Measurements from ENCODE around the gene TMEM196. TPM values are rescaled to one million over a fixed set of nuclear protein-coding genes. Genes with fewer than 3 reads are reported as not detected.

Gene TMEM196
- total and polyA plus RNA-seq, 2 experiments from 2014 or later = 0.11 TPM; not detected in 1

DNA sequence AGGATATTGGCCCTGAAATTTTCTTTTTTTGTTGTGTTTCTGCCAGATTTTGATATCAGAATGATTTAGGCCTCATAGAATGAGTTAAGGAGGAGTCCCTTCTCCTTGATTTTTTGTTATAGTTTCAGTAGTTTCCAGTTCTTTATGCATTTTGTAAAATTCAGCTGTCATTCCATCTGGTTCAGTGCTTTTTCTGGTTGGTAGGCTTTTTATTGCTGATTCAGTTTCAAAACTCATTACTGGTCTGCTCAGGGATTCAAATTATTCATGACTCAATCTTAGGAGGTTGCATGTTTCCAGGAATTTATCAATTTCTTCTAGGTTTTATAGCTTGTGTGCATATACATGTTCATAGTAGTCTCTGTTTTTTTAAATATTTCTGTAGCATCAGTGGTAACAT is 10.1 kb upstream of the TMEM196 start:
- TF ChIP-seq NANOG (IDR thresholded peaks at IDR 0.05; ENCODE audit: borderline replicate concordance) = no peak
- TF ChIP-seq, protein P1, sequence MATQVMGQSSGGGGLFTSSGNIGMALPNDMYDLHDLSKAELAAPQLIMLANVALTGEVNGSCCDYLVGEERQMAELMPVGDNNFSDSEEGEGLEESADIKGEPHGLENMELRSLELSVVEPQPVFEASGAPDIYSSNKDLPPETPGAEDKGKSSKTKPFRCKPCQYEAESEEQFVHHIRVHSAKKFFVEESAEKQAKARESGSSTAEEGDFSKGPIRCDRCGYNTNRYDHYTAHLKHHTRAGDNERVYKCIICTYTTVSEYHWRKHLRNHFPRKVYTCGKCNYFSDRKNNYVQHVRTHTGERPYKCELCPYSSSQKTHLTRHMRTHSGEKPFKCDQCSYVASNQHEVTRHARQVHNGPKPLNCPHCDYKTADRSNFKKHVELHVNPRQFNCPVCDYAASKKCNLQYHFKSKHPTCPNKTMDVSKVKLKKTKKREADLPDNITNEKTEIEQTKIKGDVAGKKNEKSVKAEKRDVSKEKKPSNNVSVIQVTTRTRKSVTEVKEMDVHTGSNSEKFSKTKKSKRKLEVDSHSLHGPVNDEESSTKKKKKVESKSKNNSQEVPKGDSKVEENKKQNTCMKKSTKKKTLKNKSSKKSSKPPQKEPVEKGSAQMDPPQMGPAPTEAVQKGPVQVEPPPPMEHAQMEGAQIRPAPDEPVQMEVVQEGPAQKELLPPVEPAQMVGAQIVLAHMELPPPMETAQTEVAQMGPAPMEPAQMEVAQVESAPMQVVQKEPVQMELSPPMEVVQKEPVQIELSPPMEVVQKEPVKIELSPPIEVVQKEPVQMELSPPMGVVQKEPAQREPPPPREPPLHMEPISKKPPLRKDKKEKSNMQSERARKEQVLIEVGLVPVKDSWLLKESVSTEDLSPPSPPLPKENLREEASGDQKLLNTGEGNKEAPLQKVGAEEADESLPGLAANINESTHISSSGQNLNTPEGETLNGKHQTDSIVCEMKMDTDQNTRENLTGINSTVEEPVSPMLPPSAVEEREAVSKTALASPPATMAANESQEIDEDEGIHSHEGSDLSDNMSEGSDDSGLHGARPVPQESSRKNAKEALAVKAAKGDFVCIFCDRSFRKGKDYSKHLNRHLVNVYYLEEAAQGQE (IDR thresholded peaks at IDR 0.05; ENCODE audit: unreplicated experiment) = no peak
- TF ChIP-seq EZH2phosphoT487 (IDR thresholded peaks at IDR 0.05; ENCODE audit: unreplicated experiment) = no peak
- no peak for TF ChIP-seq ZNF114 (CRISPR knock-in tag; IDR thresholded peaks at IDR 0.05)
- TF ChIP-seq, protein P2, sequence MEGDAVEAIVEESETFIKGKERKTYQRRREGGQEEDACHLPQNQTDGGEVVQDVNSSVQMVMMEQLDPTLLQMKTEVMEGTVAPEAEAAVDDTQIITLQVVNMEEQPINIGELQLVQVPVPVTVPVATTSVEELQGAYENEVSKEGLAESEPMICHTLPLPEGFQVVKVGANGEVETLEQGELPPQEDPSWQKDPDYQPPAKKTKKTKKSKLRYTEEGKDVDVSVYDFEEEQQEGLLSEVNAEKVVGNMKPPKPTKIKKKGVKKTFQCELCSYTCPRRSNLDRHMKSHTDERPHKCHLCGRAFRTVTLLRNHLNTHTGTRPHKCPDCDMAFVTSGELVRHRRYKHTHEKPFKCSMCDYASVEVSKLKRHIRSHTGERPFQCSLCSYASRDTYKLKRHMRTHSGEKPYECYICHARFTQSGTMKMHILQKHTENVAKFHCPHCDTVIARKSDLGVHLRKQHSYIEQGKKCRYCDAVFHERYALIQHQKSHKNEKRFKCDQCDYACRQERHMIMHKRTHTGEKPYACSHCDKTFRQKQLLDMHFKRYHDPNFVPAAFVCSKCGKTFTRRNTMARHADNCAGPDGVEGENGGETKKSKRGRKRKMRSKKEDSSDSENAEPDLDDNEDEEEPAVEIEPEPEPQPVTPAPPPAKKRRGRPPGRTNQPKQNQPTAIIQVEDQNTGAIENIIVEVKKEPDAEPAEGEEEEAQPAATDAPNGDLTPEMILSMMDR (conservative IDR thresholded peaks at IDR 0.05; ENCODE audit: low read depth in 2 of 2) = no peak
- no peak for TF ChIP-seq ZNF331 (CRISPR knock-in tag; IDR thresholded peaks at IDR 0.05; ENCODE audit: low read depth)
- no peak for TF ChIP-seq CREB1 (CRISPR knock-in tag; IDR thresholded peaks at IDR 0.05; ENCODE audit: low read depth)
- TF ChIP-seq, protein P3, sequence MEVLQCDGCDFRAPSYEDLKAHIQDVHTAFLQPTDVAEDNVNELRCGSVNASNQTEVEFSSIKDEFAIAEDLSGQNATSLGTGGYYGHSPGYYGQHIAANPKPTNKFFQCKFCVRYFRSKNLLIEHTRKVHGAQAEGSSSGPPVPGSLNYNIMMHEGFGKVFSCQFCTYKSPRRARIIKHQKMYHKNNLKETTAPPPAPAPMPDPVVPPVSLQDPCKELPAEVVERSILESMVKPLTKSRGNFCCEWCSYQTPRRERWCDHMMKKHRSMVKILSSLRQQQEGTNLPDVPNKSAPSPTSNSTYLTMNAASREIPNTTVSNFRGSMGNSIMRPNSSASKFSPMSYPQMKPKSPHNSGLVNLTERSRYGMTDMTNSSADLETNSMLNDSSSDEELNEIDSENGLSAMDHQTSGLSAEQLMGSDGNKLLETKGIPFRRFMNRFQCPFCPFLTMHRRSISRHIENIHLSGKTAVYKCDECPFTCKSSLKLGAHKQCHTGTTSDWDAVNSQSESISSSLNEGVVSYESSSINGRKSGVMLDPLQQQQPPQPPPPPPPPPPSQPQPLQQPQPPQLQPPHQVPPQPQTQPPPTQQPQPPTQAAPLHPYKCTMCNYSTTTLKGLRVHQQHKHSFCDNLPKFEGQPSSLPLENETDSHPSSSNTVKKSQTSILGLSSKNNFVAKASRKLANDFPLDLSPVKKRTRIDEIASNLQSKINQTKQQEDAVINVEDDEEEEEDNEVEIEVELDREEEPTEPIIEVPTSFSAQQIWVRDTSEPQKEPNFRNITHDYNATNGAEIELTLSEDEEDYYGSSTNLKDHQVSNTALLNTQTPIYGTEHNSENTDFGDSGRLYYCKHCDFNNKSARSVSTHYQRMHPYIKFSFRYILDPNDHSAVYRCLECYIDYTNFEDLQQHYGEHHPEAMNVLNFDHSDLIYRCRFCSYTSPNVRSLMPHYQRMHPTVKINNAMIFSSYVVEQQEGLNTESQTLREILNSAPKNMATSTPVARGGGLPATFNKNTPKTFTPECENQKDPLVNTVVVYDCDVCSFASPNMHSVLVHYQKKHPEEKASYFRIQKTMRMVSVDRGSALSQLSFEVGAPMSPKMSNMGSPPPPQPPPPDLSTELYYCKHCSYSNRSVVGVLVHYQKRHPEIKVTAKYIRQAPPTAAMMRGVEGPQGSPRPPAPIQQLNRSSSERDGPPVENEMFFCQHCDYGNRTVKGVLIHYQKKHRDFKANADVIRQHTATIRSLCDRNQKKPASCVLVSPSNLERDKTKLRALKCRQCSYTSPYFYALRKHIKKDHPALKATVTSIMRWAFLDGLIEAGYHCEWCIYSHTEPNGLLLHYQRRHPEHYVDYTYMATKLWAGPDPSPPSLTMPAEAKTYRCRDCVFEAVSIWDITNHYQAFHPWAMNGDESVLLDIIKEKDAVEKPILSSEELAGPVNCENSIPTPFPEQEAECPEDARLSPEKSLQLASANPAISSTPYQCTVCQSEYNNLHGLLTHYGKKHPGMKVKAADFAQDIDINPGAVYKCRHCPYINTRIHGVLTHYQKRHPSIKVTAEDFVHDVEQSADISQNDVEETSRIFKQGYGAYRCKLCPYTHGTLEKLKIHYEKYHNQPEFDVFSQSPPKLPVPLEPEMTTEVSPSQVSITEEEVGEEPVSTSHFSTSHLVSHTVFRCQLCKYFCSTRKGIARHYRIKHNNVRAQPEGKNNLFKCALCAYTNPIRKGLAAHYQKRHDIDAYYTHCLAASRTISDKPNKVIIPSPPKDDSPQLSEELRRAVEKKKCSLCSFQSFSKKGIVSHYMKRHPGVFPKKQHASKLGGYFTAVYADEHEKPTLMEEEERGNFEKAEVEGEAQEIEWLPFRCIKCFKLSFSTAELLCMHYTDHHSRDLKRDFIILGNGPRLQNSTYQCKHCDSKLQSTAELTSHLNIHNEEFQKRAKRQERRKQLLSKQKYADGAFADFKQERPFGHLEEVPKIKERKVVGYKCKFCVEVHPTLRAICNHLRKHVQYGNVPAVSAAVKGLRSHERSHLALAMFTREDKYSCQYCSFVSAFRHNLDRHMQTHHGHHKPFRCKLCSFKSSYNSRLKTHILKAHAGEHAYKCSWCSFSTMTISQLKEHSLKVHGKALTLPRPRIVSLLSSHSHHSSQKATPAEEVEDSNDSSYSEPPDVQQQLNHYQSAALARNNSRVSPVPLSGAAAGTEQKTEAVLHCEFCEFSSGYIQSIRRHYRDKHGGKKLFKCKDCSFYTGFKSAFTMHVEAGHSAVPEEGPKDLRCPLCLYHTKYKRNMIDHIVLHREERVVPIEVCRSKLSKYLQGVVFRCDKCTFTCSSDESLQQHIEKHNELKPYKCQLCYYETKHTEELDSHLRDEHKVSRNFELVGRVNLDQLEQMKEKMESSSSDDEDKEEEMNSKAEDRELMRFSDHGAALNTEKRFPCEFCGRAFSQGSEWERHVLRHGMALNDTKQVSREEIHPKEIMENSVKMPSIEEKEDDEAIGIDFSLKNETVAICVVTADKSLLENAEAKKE (CRISPR knock-in tag; IDR thresholded peaks at IDR 0.05) = no peak
- TF ChIP-seq EZH2 (IDR thresholded peaks at IDR 0.05; ENCODE audit: low read depth, unreplicated experiment) = no peak
- TF ChIP-seq, protein P4, sequence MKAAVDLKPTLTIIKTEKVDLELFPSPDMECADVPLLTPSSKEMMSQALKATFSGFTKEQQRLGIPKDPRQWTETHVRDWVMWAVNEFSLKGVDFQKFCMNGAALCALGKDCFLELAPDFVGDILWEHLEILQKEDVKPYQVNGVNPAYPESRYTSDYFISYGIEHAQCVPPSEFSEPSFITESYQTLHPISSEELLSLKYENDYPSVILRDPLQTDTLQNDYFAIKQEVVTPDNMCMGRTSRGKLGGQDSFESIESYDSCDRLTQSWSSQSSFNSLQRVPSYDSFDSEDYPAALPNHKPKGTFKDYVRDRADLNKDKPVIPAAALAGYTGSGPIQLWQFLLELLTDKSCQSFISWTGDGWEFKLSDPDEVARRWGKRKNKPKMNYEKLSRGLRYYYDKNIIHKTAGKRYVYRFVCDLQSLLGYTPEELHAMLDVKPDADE (IDR thresholded peaks at IDR 0.05) = no peak
- TF ChIP-seq STAT1 (IDR thresholded peaks at IDR 0.05; ENCODE audit: unreplicated experiment) = no peak
- no peak for TF ChIP-seq POLR2AphosphoS5 (IDR thresholded peaks at IDR 0.05; ENCODE audit: low read depth)
- no peak for TF ChIP-seq JUNB (IDR thresholded peaks at IDR 0.05; ENCODE audit: unreplicated experiment)
- Mint-ChIP-seq H3K4me1 (no peaks in the 10 kb centered on the region), H3K4me3 (no peak overlapping the region), H3K36me3 (ENCODE audit: low read depth) (no peaks in the 10 kb centered on the region), H3K9me3 (no peaks in the 10 kb centered on the region), H3K27me3 (ENCODE audit: insufficient read depth, low read depth, poor library complexity) (no peaks in the 10 kb centered on the region), H3K27ac (no peak overlapping the region; the same call in 1 of the 2 replicates)
- Histone ChIP-seq H3K79me2 (replicated peaks; ENCODE audit: insufficient read depth) (no peaks in the 10 kb centered on the region), H3K27me3 (ENCODE audit: insufficient read depth) (no peaks in the 10 kb centered on the region), H3K4me1 (ENCODE audit: insufficient read depth) (no peaks in the 10 kb centered on the region), H3K9me2 (ENCODE audit: insufficient read depth) (0 out of 2 replicates have a peak, but pooled peaks cover 2% of the 10 kb centered on the region), H3K27ac (ENCODE audit: low read depth) (no peak overlapping the region), H4K20me1 (replicated peaks; ENCODE audit: insufficient read depth) (no peaks in the 10 kb centered on the region), H3K36me3 (ENCODE audit: insufficient read depth) (no peaks in the 10 kb centered on the region), H3K4me2 (no peak overlapping the region), H2AFZ (no peak overlapping the region), H3F3A (replicated peaks; ENCODE audit: low read depth) (no peaks in the 10 kb centered on the region), H3K4me3 (no peak overlapping the region)
- ATAC-seq (no peak), DNase-seq (ENCODE audit: low spot score) (no peak)

All from GM23338 (cell line).